Skeletal muscle satellite cell (primary cell): Measurements from ENCODE around the gene ZNF574.

Source experiments
- H3K27me3 ChIP-seq: 2 replicates; pipeline ENCODE4 v1.7.0; 2013; ENCODE audit warnings: low read length; ENCODE audit not compliant: control insufficient read depth, insufficient read depth
- H3K36me3 ChIP-seq: 2 replicates; pipeline ENCODE4 v1.7.0; 2013; ENCODE audit warnings: mild to moderate bottlenecking, control low read depth, low read length; ENCODE audit not compliant: insufficient read depth
- H3K4me1 ChIP-seq: 2 replicates; pipeline ENCODE4 v1.7.0; 2013; ENCODE audit warnings: low read length; ENCODE audit not compliant: control insufficient read depth, insufficient read depth
- H3K4me2 ChIP-seq: 2 replicates; pipeline ENCODE4 v1.7.0; 2013; ENCODE audit warnings: mild to moderate bottlenecking, low read length
- H3K4me3 ChIP-seq: 2 replicates; pipeline ENCODE4 v1.7.0; 2013; ENCODE audit warnings: low read length
- H3K9ac ChIP-seq: 2 replicates; pipeline ENCODE4 v1.7.0; 2013; ENCODE audit warnings: mild to moderate bottlenecking, low read depth, low read length, moderate library complexity
- H3K9me3 ChIP-seq: replicated peaks from 2 replicates; pipeline ENCODE4 v1.7.0; 2013; ENCODE audit warnings: mild to moderate bottlenecking, control low read depth, low read length

Gene ZNF574

GRCh38 chr19:42062381-42062780 is 13.6 kb upstream of the ZNF574 start:
- Histone ChIP-seq H3K36me3 (no peaks in the 10 kb centered on the region), H3K4me3 (no peak overlapping the region), H3K9me3 (no peaks in the 10 kb centered on the region), H3K4me2 (no peak overlapping the region), H3K27me3 (peaks cover 44% of the 10 kb centered on the region), H3K9ac (no peak overlapping the region), H3K4me1 (no peaks in the 10 kb centered on the region)

- H3K4me1 ChIP-seq, result no peaks in the 10 kb centered on the region
- H3K4me2 ChIP-seq, result no peak overlapping the region
- H3K27me3 ChIP-seq, result peaks cover 61% of the 10 kb centered on the region
- no peaks in the 10 kb centered on the region for H3K36me3 ChIP-seq
- no peak overlapping the region for H3K9ac ChIP-seq
- H3K9me3 ChIP-seq, result no peaks in the 10 kb centered on the region
- no peak overlapping the region for H3K4me3 ChIP-seq
Observed at GRCh38 chr19:42064432-42064831, 11.5 kb upstream of the ZNF574 start.

- H3K4me1 ChIP-seq, result no peaks in the 10 kb centered on the region
- H3K9me3 ChIP-seq, result no peaks in the 10 kb centered on the region
- H3K4me3 ChIP-seq, result no peak overlapping the region
- H3K9ac ChIP-seq, result no peak overlapping the region
- peaks cover 61% of the 10 kb centered on the region for H3K27me3 ChIP-seq
- H3K4me2 ChIP-seq, result no peak overlapping the region
- no peaks in the 10 kb centered on the region for H3K36me3 ChIP-seq
Observed at GRCh38 chr19:42065051-42065450, 10.9 kb upstream of the ZNF574 start.

GRCh38 chr19:42065511-42065910 is 10.5 kb upstream of the ZNF574 start:
- Histone ChIP-seq H3K9me3 (no peaks in the 10 kb centered on the region), H3K36me3 (no peaks in the 10 kb centered on the region), H3K4me3 (no peak overlapping the region), H3K4me1 (no peaks in the 10 kb centered on the region), H3K27me3 (peaks cover 63% of the 10 kb centered on the region), H3K9ac (no peak overlapping the region), H3K4me2 (no peak overlapping the region)

GRCh38 chr19:42066075-42066754 is 9.8 kb upstream of the ZNF574 start:
- peaks cover 65% of the 10 kb centered on the region for H3K27me3 ChIP-seq
- no peaks in the 10 kb centered on the region for H3K9me3 ChIP-seq
- no peak overlapping the region for H3K9ac ChIP-seq
- no peak overlapping the region for H3K4me2 ChIP-seq
- H3K4me1 ChIP-seq, result no peaks in the 10 kb centered on the region
- no peaks in the 10 kb centered on the region for H3K36me3 ChIP-seq
- H3K4me3 ChIP-seq, result no peak overlapping the region

GRCh38 chr19:42067315-42067888 is 8.6 kb upstream of the ZNF574 start:
- Histone ChIP-seq H3K27me3 (peaks cover 65% of the 10 kb centered on the region), H3K9ac (no peak overlapping the region), H3K36me3 (no peaks in the 10 kb centered on the region), H3K4me2 (no peak overlapping the region), H3K4me1 (no peaks in the 10 kb centered on the region), H3K9me3 (no peaks in the 10 kb centered on the region), H3K4me3 (no peak overlapping the region)

- Histone ChIP-seq H3K9me3 (no peaks in the 10 kb centered on the region), H3K4me3 (no peak overlapping the region), H3K36me3 (no peaks in the 10 kb centered on the region), H3K27me3 (peaks cover 60% of the 10 kb centered on the region), H3K4me2 (no peak overlapping the region), H3K4me1 (no peaks in the 10 kb centered on the region), H3K9ac (no peak overlapping the region)
Observed at GRCh38 chr19:42068361-42068755, 7.6 kb upstream of the ZNF574 start.

- no peak overlapping the region for H3K4me2 ChIP-seq
- H3K36me3 ChIP-seq, result no peaks in the 10 kb centered on the region
- H3K4me3 ChIP-seq, result no peak overlapping the region
- no peaks in the 10 kb centered on the region for H3K4me1 ChIP-seq
- no peak overlapping the region for H3K9ac ChIP-seq
- peaks cover 55% of the 10 kb centered on the region for H3K27me3 ChIP-seq
- no peaks in the 10 kb centered on the region for H3K9me3 ChIP-seq
Observed at GRCh38 chr19:42068756-42069571, 7.0 kb upstream of the ZNF574 start.

GRCh38 chr19:42069619-42070351 is 6.2 kb upstream of the ZNF574 start, which contains the start of gene GRIK5:
Gene GRIK5, minus strand, starts transcription at chr19:42070206. Its CDS starts 4,436 bp downstream, at chr19:42065770.
- H3K27me3 ChIP-seq, result peaks cover 48% of the 10 kb centered on the region
- H3K4me1 ChIP-seq, result peaks cover under 1% of the 10 kb centered on the region
- no peaks in the 10 kb centered on the region for H3K9me3 ChIP-seq
- H3K9ac ChIP-seq, result no peak within 1 kb of the TSS
- H3K36me3 ChIP-seq, result no peaks in the 10 kb centered on the region
- H3K4me2 ChIP-seq, result no peak within 1 kb of the TSS
- no peak within 1 kb of the TSS for H3K4me3 ChIP-seq

GRCh38 chr19:42071247-42071646 is 4.7 kb upstream of the ZNF574 start:
- no peaks in the 10 kb centered on the region for H3K9me3 ChIP-seq
- no peak overlapping the region for H3K4me3 ChIP-seq
- no peak overlapping the region for H3K4me2 ChIP-seq
- no peak overlapping the region for H3K9ac ChIP-seq
- H3K4me1 ChIP-seq, result peaks cover 7% of the 10 kb centered on the region
- H3K27me3 ChIP-seq, result peaks cover 40% of the 10 kb centered on the region
- no peaks in the 10 kb centered on the region for H3K36me3 ChIP-seq
